K562 (cell line): ENCODE data around the gene COQ6. TPM values are rescaled to one million over a fixed set of nuclear protein-coding genes. Genes with fewer than 3 reads are reported as not detected.

Experiments used
- ATAC-seq: fragments of 200-7000 bp; cut with Tn5 transposase; 3 replicates; pipeline ENCODE4 v1.9.1; 2020; ENCODE audit warnings: moderate library complexity
- BruUV-seq: library from RNA; stranded (reverse); fragments of 400-500 nt; replicated peaks from 2 replicates; lab custom pipeline; 2021; lab: Mats Ljungman, UMichigan
- CTCF ChIA-PET: fragments of 300-600 bp; formaldehyde crosslinking; extraction: SDS; loops from one replicate; lab custom pipeline; 2021; ENCODE audit warnings: low intra/inter-chr PET ratio; lab: Yijun Ruan, JAX
- POLR2A ChIA-PET: fragments of 300-600, 350-650 bp; sonication (Branson Sonifier 250); formaldehyde crosslinking; extraction: SDS; loops from one replicate; lab custom pipeline; 2021; ENCODE audit warnings: antibody characterized with exemption, inconsistent platforms; lab: Yijun Ruan, JAX
- DNase-seq, 4 experiments: peaks; one replicate each; pipeline versions ENCODE4 v3.0.0 to v3.0.0-alpha.2; 2011 to 2018; ENCODE audit warnings: low spot score in 3 of 4, mixed read lengths in 3 of 4; ENCODE audit errors: extremely low read depth in 1 of 4
- FAIRE-seq: peaks from 2 replicates; lab custom pipeline; 2011; peaks lifted over from hg19 to GRCh38; lab: Jason Lieb, UNC
- H2AFZ ChIP-seq: 2 replicates; pipeline ENCODE4 v1.6.0; 2011; ENCODE audit warnings: low read depth, low read length, control low read depth, inconsistent platforms
- H3K27ac ChIP-seq: fragments of 200-600 bp; 3 replicates; pipeline ENCODE4 v1.8.0; 2011; ENCODE audit warnings: low read depth, mild to moderate bottlenecking, control low read depth, inconsistent platforms, low read length, moderate library complexity, mixed read lengths; ENCODE audit errors: extremely low read depth
- H3K27me3 ChIP-seq, 2 experiments: fragments of 300-600 bp in 1 of 2; 2 replicates in 1 of 2; 3 replicates in 1 of 2; pipeline versions ENCODE4 v1.6.0 to v1.8.0; 2011; ENCODE audit warnings: inconsistent platforms in 2 of 2, low read length in 2 of 2, mild to moderate bottlenecking in 1 of 2, mixed read lengths in 1 of 2, moderate library complexity in 1 of 2; ENCODE audit not compliant: control insufficient read depth in 2 of 2, insufficient read depth in 2 of 2
- H3K36me3 ChIP-seq: fragments of 300-600 bp; 3 replicates; pipeline ENCODE4 v1.8.0; 2011; ENCODE audit warnings: mild to moderate bottlenecking, low read length, inconsistent platforms; ENCODE audit not compliant: control insufficient read depth, insufficient read depth
- H3K4me1 ChIP-seq, 2 experiments: fragments of 200-600 bp in 1 of 2; replicated peaks in 1 of 2; 2 replicates in 1 of 2; 3 replicates in 1 of 2; pipeline versions ENCODE4 v1.5.1 to v1.8.0; 2011; ENCODE audit warnings: inconsistent platforms in 2 of 2, low read length in 2 of 2, mild to moderate bottlenecking in 1 of 2, mixed read lengths in 1 of 2, moderate library complexity in 1 of 2; ENCODE audit not compliant: control insufficient read depth in 2 of 2, insufficient read depth in 2 of 2
- H3K4me2 ChIP-seq: 2 replicates; pipeline ENCODE4 v1.6.1; 2011; ENCODE audit warnings: low read length, control low read depth, inconsistent platforms, mixed read lengths; ENCODE audit not compliant: insufficient read depth
- H3K4me3 ChIP-seq: fragments of 200-600 bp; sonication (generic), shearing (Covaris generic); 2 replicates; pipeline ENCODE4 v1.5.1; 2016; ENCODE audit warnings: control low read depth, inconsistent platforms
- H3K79me2 ChIP-seq: fragments of 200-600 bp; 3 replicates; pipeline ENCODE4 v1.8.0; 2011; ENCODE audit warnings: low read length, inconsistent platforms; ENCODE audit not compliant: control insufficient read depth, insufficient read depth
- H3K9ac ChIP-seq, 2 experiments: 2 replicates each; pipeline versions ENCODE4 v1.6.0 to v1.6.1; 2011; ENCODE audit warnings: low read depth in 2 of 2, low read length in 2 of 2, control low read depth in 1 of 2, inconsistent platforms in 1 of 2, mild to moderate bottlenecking in 1 of 2, mixed read lengths in 1 of 2; ENCODE audit not compliant: insufficient read depth in 1 of 2
- H3K9me1 ChIP-seq: one replicate; pipeline ENCODE4 v1.6.0; 2011; ENCODE audit warnings: inconsistent platforms, mild to moderate bottlenecking, low read length, moderate library complexity; ENCODE audit not compliant: control insufficient read depth, insufficient read depth
- H3K9me3 ChIP-seq: replicated peaks from 2 replicates; pipeline ENCODE4 v1.5.1; 2011; ENCODE audit warnings: low read depth, low read length, inconsistent platforms; ENCODE audit not compliant: control insufficient read depth, insufficient read depth
- H4K20me1 ChIP-seq: replicated peaks from 2 replicates; pipeline ENCODE4 v1.6.1; 2011; ENCODE audit warnings: low read length, inconsistent platforms, mixed read lengths; ENCODE audit not compliant: control insufficient read depth, insufficient read depth
- ARNT ChIP-seq, 2 experiments: fragments of 450-650 bp; IDR thresholded peaks; 2 replicates each; pipeline ENCODE4 v1.6.1; 2016; ENCODE audit warnings: mild to moderate bottlenecking in 1 of 2
- CTCF ChIP-seq, 3 experiments: IDR thresholded peaks in 2 of 3; conservative IDR thresholded peaks in 1 of 3; 2 replicates each; pipeline ENCODE4 v1.5.1; 2011 to 2012; ENCODE audit warnings: low read length in 3 of 3, mild to moderate bottlenecking in 3 of 3, control low read depth in 2 of 3, improper control_type of control experiment in 1 of 3, inconsistent platforms in 1 of 3, low read depth in 1 of 3, mixed read lengths in 1 of 3, moderate library complexity in 1 of 3; ENCODE audit not compliant: insufficient read depth in 2 of 3
- PHB2 ChIP-seq: fragments of 450-650 bp; IDR thresholded peaks from 2 replicates; pipeline ENCODE4 v1.6.1; 2017; ENCODE audit warnings: low read depth
- TAF1 ChIP-seq: IDR thresholded peaks from 2 replicates; pipeline ENCODE4 v1.6.1; 2011; ENCODE audit warnings: mild to moderate bottlenecking, low read length, moderate library complexity; ENCODE audit not compliant: insufficient read depth, control insufficient read depth, severe bottlenecking; ENCODE audit errors: extremely low read depth
- TSC22D4 ChIP-seq: fragments of 450-650 bp; IDR thresholded peaks from 2 replicates; pipeline ENCODE4 v1.6.1; 2016; ENCODE audit warnings: missing genetic modification characterization, missing biosample characterization, control low read depth
- ZBTB33 ChIP-seq: sonication (generic); formaldehyde crosslinking; IDR thresholded peaks from 2 replicates; pipeline ENCODE4 v1.8.1; 2023; ENCODE audit warnings: mild to moderate bottlenecking, missing genetic modification reagents
- WGBS: fragments of 100-300 bp; shearing (Covaris generic); methylation state at CpG from one replicate; pipeline ENCODE4 v1.1.6; 2016; ENCODE audit warnings: low coverage, mixed read lengths; ENCODE audit not compliant: insufficient coverage; ENCODE audit errors: missing lambda C conversion rate; 5-methylcytosine and 5-hydroxymethylcytosine counted together
- in situ Hi-C: fragments of 300-500 bp; cut with MboI; formaldehyde crosslinking; loops from 4 replicates; pipeline ENCODE4 v1.15.0; 2018; ENCODE audit warnings: inconsistent platforms, mixed read lengths
- intact Hi-C: fragments of 100-400 bp; cut with micrococcal nuclease; formaldehyde crosslinking; loops from 2 replicates; pipeline ENCODE4 v1.14.2; 2022
- polyA plus RNA-seq, 8 experiments: library from polyadenylated mRNA; depleted of rRNA in 4 of 8; stranded (reverse) in 5 of 8; unstranded in 3 of 8; fragments of >200 nt; fragmentation: Nextera tagmentation in 2 of 8; fragmentation: Illumina TruSeq in 1 of 8; extraction: Ambion mirVana in 2 of 8; extraction: Trizol in 1 of 8; gene quantifications; 2 replicates each; pipeline versions ENCODE4 v1.2.1 to v1.2.3, GENCODE V29; 2011 to 2014; ENCODE audit warnings: inconsistent platforms in 1 of 8, missing spikeins in 1 of 8
- total RNA-seq, 7 experiments: library from RNA; depleted of rRNA in 6 of 7; stranded (reverse); fragments of >200 nt in 6 of 7; fragmentation: Illumina TruSeq in 2 of 7; extraction: Trizol in 2 of 7; gene quantifications; 2 replicates each; pipeline versions ENCODE4 v1.2.1 to v1.2.3, GENCODE V29; 2011 to 2021; ENCODE audit warnings: low replicate concordance in 1 of 7

The COQ6 gene
- total and polyA plus RNA-seq, 9 of the 15 experiments (the other 6 are each of a cell fraction or from before 2014, with no cell fraction given) = 4.3 to 29.0 (median 11.7) TPM

GRCh38 chr14:73936548-73936947 lies 13.6 kb upstream of the COQ6 start (continued):
- no peak for TF ChIP-seq TAF1
- TF ChIP-seq, all 486 proteins: peak for 0

- Histone ChIP-seq H3K79me2 (no peaks in the 10 kb centered on the region), H3K4me1 (peaks cover 0 to 3% of the 10 kb centered on the region in 2 experiments; a peak in 3 of 5 replicates), H3K27me3 (no peaks in the 10 kb centered on the region), H2AFZ (no peak overlapping the region), H3K4me3 (no peak overlapping the region), H3K9me3 (no peaks in the 10 kb centered on the region), H3K4me2 (no peak overlapping the region), H3K9ac (no peak overlapping the region), H4K20me1 (no peaks in the 10 kb centered on the region), H3K36me3 (peaks cover 22% of the 10 kb centered on the region), H3K9me1 (no peaks in the 10 kb centered on the region), H3K27ac (no peak overlapping the region)
- ChIA-PET CTCF (no interaction called here), POLR2A (interaction anchor here (0.6 kb wide), 1 partner anchor 749 kb away, joined by 5 read pairs; no protein-coding TSS in a partner anchor)
- FAIRE-seq (no peak), DNase-seq (no peak), ATAC-seq (no peak)
- in situ Hi-C loops = no loop called here
- 67% methylated on average over 1 of the region's 2 CpGs for WGBS
- no TSS peak for BruUV-seq
- intact Hi-C loops = no loop called here
- TF ChIP-seq PHB2 = no peak
These were observed 13.1 kb upstream of the COQ6 start for GRCh38 chr14:73937012-73937411.

GRCh38 chr14:73942180-73942579 lies 7.9 kb upstream of the COQ6 start:
- no peaks in the 10 kb centered on the region for H4K20me1 ChIP-seq
- ATAC-seq = peak; percentile 86
- no peaks in the 10 kb centered on the region for H3K9me1 ChIP-seq
- peak; percentile 24 to 30 (median 24) for DNase-seq
- peak overlapping the region in 1 of 2 experiments; percentile 64; a peak in 2 of 4 replicates for H3K9ac ChIP-seq
- no peak overlapping the region for H3K27ac ChIP-seq
- no peak for TF ChIP-seq TSC22D4
- TF ChIP-seq ZBTB33 (CRISPR knock-in tag) = peak; percentile 92
- no peak for TF ChIP-seq ARNT (IDR thresholded peaks at IDR 0.05)
- peak in 1 of 3 experiments; percentile 13; a peak in 1 of 6 replicates for TF ChIP-seq CTCF (IDR thresholded peaks at IDR 0.05 in 2 of 3, conservative IDR thresholded peaks at IDR 0.05 in 1 of 3; ENCODE audit: insufficient read depth in 2 of 3, low read depth in 1 of 3, low read length in 3 of 3)
- no peak for FAIRE-seq
- no peaks in the 10 kb centered on the region for H3K36me3 ChIP-seq
- ChIA-PET CTCF (no interaction called here), POLR2A (interaction anchor here (0.7 kb wide), 1 partner anchor 929 kb away, joined by 3 read pairs; no protein-coding TSS in a partner anchor)
- H3K4me2 ChIP-seq = no peak overlapping the region
- WGBS = 14% methylated on average over 7 of the region's 7 CpGs
- no peak overlapping the region for H3K4me3 ChIP-seq
- peaks cover 0 to 10% of the 10 kb centered on the region in 2 experiments; a peak in 3 of 5 replicates for H3K4me1 ChIP-seq
- H2AFZ ChIP-seq = no peak overlapping the region
- H3K79me2 ChIP-seq = no peaks in the 10 kb centered on the region
- no TSS peak for BruUV-seq
- in situ Hi-C loops = no loop called here
- H3K9me3 ChIP-seq = no peaks in the 10 kb centered on the region
- no peaks in the 10 kb centered on the region for H3K27me3 ChIP-seq
- intact Hi-C loops = loop anchor here (10.0 kb wide), 1 partner anchor 107 kb away; no protein-coding TSS in a partner anchor
